SK-N-SH (cell line): ENCODE measurements around the gene ANKS6.

Source experiments
- FOXM1 ChIP-seq: IDR thresholded peaks from 2 replicates; pipeline ENCODE4 v1.4.0; 2012; ENCODE audit warnings: low read depth, mild to moderate bottlenecking
- JUND ChIP-seq: IDR thresholded peaks from 2 replicates; pipeline ENCODE4 v1.4.0; 2012
- MAX ChIP-seq: IDR thresholded peaks from 2 replicates; pipeline ENCODE4 v1.4.0; 2012; ENCODE audit warnings: low read depth
- TF ChIP-seq, protein P1 (sequence below): fragments of 200-600 bp; sonication (generic); IDR thresholded peaks from 2 replicates; pipeline ENCODE4 v1.6.1; 2017; ENCODE audit warnings: antibody characterized with exemption, mild to moderate bottlenecking, moderate library complexity

- no peak for TF ChIP-seq MAX
- TF ChIP-seq, protein P1, sequence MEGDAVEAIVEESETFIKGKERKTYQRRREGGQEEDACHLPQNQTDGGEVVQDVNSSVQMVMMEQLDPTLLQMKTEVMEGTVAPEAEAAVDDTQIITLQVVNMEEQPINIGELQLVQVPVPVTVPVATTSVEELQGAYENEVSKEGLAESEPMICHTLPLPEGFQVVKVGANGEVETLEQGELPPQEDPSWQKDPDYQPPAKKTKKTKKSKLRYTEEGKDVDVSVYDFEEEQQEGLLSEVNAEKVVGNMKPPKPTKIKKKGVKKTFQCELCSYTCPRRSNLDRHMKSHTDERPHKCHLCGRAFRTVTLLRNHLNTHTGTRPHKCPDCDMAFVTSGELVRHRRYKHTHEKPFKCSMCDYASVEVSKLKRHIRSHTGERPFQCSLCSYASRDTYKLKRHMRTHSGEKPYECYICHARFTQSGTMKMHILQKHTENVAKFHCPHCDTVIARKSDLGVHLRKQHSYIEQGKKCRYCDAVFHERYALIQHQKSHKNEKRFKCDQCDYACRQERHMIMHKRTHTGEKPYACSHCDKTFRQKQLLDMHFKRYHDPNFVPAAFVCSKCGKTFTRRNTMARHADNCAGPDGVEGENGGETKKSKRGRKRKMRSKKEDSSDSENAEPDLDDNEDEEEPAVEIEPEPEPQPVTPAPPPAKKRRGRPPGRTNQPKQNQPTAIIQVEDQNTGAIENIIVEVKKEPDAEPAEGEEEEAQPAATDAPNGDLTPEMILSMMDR, result no peak
- TF ChIP-seq JUND, result no peak
- no peak for TF ChIP-seq FOXM1
These were observed 6.7 kb downstream of the ANKS6 start for GRCh38 chr9:98789483-98790133.
